ENCODE results near the gene FBXL7. TPM values are rescaled to one million over a fixed set of nuclear protein-coding genes. Genes with fewer than 3 reads are reported as not detected.

The FBXL7 gene
- total RNA-seq, 1 experiment from 2014 or later, result not detected

- ChIA-PET CTCF (no interaction called here), POLR2A (ENCODE audit: unreplicated experiment) (no interaction called here)
- Histone ChIP-seq H3K79me2 (ENCODE audit: low read depth) (no peaks in the 10 kb centered on the region), H3K4me3 (no peak overlapping the region), H2AFZ (no peak overlapping the region), H3K27me3 (ENCODE audit: insufficient read depth, low read depth) (no peaks in the 10 kb centered on the region), H3K9me3 (ENCODE audit: insufficient read depth, low read depth) (no peaks in the 10 kb centered on the region), H3K4me1 (replicated peaks; ENCODE audit: insufficient read depth) (no peaks in the 10 kb centered on the region), H3K9me2 (ENCODE audit: insufficient read depth) (no peaks in the 10 kb centered on the region), H4K20me1 (ENCODE audit: insufficient read depth) (no peaks in the 10 kb centered on the region), H3K27ac (no peak overlapping the region), H3K36me3 (ENCODE audit: low read depth) (no peaks in the 10 kb centered on the region), H3F3A (ENCODE audit: insufficient read depth, low read depth) (no peaks in the 10 kb centered on the region), H3K4me2 (no peak overlapping the region)
- intact Hi-C loops (cut with micrococcal nuclease; ENCODE audit: unreplicated experiment), result no loop called here
- no peak for DNase-seq
- TF ChIP-seq, protein P1, sequence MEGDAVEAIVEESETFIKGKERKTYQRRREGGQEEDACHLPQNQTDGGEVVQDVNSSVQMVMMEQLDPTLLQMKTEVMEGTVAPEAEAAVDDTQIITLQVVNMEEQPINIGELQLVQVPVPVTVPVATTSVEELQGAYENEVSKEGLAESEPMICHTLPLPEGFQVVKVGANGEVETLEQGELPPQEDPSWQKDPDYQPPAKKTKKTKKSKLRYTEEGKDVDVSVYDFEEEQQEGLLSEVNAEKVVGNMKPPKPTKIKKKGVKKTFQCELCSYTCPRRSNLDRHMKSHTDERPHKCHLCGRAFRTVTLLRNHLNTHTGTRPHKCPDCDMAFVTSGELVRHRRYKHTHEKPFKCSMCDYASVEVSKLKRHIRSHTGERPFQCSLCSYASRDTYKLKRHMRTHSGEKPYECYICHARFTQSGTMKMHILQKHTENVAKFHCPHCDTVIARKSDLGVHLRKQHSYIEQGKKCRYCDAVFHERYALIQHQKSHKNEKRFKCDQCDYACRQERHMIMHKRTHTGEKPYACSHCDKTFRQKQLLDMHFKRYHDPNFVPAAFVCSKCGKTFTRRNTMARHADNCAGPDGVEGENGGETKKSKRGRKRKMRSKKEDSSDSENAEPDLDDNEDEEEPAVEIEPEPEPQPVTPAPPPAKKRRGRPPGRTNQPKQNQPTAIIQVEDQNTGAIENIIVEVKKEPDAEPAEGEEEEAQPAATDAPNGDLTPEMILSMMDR (conservative IDR thresholded peaks at IDR 0.05), result no peak
- no peak for TF ChIP-seq EZH2 (IDR thresholded peaks at IDR 0.05; ENCODE audit: low read depth)
- BruUV-seq (replicated peaks), result no TSS peak
Observed at GRCh38 chr5:15763754-15764153, 263.8 kb downstream of the FBXL7 start.

DNA sequence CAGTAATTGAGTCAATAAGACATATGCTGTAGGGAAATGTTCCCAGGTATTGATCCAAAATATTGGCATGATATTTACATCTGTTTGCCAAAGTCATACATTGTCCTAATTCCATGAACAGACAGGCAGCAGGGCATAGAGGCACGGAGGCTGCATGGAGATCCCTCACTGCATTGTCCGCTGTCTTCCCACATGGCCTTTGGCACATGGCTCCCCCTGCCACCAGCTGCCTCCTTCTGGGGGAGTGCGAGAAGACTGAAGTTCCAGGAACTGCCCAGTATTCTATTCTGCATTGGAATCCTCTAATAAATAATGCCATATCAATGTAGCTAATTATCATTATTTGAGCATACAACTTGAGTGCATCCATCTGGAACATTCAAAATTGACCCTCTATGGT is 269.0 kb downstream of the FBXL7 start:
- Histone ChIP-seq H4K20me1 (ENCODE audit: insufficient read depth) (no peaks in the 10 kb centered on the region), H3K79me2 (ENCODE audit: low read depth) (no peaks in the 10 kb centered on the region), H3K4me3 (no peak overlapping the region), H3K4me2 (no peak overlapping the region), H3K9me3 (ENCODE audit: insufficient read depth, low read depth) (no peaks in the 10 kb centered on the region), H2AFZ (no peak overlapping the region), H3K9me2 (ENCODE audit: insufficient read depth) (no peaks in the 10 kb centered on the region), H3K4me1 (replicated peaks; ENCODE audit: insufficient read depth) (no peaks in the 10 kb centered on the region), H3K27ac (no peak overlapping the region), H3F3A (ENCODE audit: insufficient read depth, low read depth) (no peaks in the 10 kb centered on the region), H3K27me3 (ENCODE audit: insufficient read depth, low read depth) (no peaks in the 10 kb centered on the region), H3K36me3 (ENCODE audit: low read depth) (no peaks in the 10 kb centered on the region)
- BruUV-seq (replicated peaks), result no TSS peak
- DNase-seq, result no peak
- POLR2A ChIA-PET (ENCODE audit: unreplicated experiment), result no interaction called here
- CTCF ChIA-PET, result no interaction called here
- TF ChIP-seq EZH2 (IDR thresholded peaks at IDR 0.05; ENCODE audit: low read depth), result no peak
- TF ChIP-seq, protein P1 (conservative IDR thresholded peaks at IDR 0.05), result no peak
- intact Hi-C loops (cut with micrococcal nuclease; ENCODE audit: unreplicated experiment), result no loop called here

GRCh38 chr5:15772131-15772530 is 272.2 kb downstream of the FBXL7 start:
- H3K9me3 ChIP-seq (ENCODE audit: insufficient read depth, low read depth), result no peaks in the 10 kb centered on the region
- ChIA-PET POLR2A (ENCODE audit: unreplicated experiment) (no interaction called here), CTCF (no interaction called here)
- no peak overlapping the region for H2AFZ ChIP-seq
- no peaks in the 10 kb centered on the region for H3F3A ChIP-seq (ENCODE audit: insufficient read depth, low read depth)
- TF ChIP-seq, protein P1 (conservative IDR thresholded peaks at IDR 0.05), result no peak
- TF ChIP-seq EZH2 (IDR thresholded peaks at IDR 0.05; ENCODE audit: low read depth), result no peak
- H3K4me3 ChIP-seq, result no peak overlapping the region
- H3K79me2 ChIP-seq (ENCODE audit: low read depth), result no peaks in the 10 kb centered on the region
- H3K9me2 ChIP-seq (ENCODE audit: insufficient read depth), result no peaks in the 10 kb centered on the region
- intact Hi-C loops (cut with micrococcal nuclease; ENCODE audit: unreplicated experiment), result no loop called here
- no TSS peak for BruUV-seq (replicated peaks)
- H3K27me3 ChIP-seq (ENCODE audit: insufficient read depth, low read depth), result no peaks in the 10 kb centered on the region
- no peaks in the 10 kb centered on the region for H3K36me3 ChIP-seq (ENCODE audit: low read depth)
- H3K4me2 ChIP-seq, result no peak overlapping the region
- no peak overlapping the region for H3K27ac ChIP-seq
- no peaks in the 10 kb centered on the region for H4K20me1 ChIP-seq (ENCODE audit: insufficient read depth)
- DNase-seq, result no peak
- no peaks in the 10 kb centered on the region for H3K4me1 ChIP-seq (replicated peaks; ENCODE audit: insufficient read depth)
